Mesenchymal stem cell (in vitro differentiated cells and primary cell): ENCODE measurements around the gene KCNG2.

ENCODE experiments used
- DNase-seq: peaks from one replicate; pipeline ENCODE4 v3.0.0-alpha.2; 2013
- H2AFZ ChIP-seq: one replicate; pipeline ENCODE4 v1.6.1; 2013; ENCODE audit warnings: low read depth, mild to moderate bottlenecking, control low read depth, inconsistent platforms, low read length, moderate library complexity
- H2AK5ac ChIP-seq: 2 replicates; pipeline ENCODE4 v1.6.1; 2013; ENCODE audit warnings: low read length, moderate library complexity, mild to moderate bottlenecking, inconsistent platforms; ENCODE audit not compliant: severe bottlenecking
- H2BK120ac ChIP-seq: one replicate; pipeline ENCODE4 v1.6.1; 2013; ENCODE audit warnings: low read depth, mild to moderate bottlenecking, inconsistent platforms, low read length, moderate library complexity
- H2BK12ac ChIP-seq, 2 experiments: one replicate each; pipeline ENCODE4 v1.6.1; 2013; ENCODE audit warnings: inconsistent platforms in 2 of 2, low read length in 2 of 2, mild to moderate bottlenecking in 2 of 2, moderate library complexity in 2 of 2, control low read depth in 1 of 2
- H2BK15ac ChIP-seq: one replicate; pipeline ENCODE4 v1.6.1; 2013; ENCODE audit warnings: mild to moderate bottlenecking, low read depth, inconsistent platforms; ENCODE audit not compliant: poor library complexity, severe bottlenecking
- H2BK5ac ChIP-seq: 2 replicates; pipeline ENCODE4 v1.6.1; 2013; ENCODE audit warnings: low read depth, mild to moderate bottlenecking, low read length, control low read depth, inconsistent platforms; ENCODE audit not compliant: poor library complexity, severe bottlenecking
- H3K14ac ChIP-seq, 2 experiments: one replicate each; pipeline ENCODE4 v1.6.1; 2013; ENCODE audit warnings: inconsistent platforms in 2 of 2, low read length in 2 of 2, control low read depth in 1 of 2, mild to moderate bottlenecking in 1 of 2, moderate library complexity in 1 of 2
- H3K18ac ChIP-seq, 2 experiments: one replicate each; pipeline ENCODE4 v1.6.1; 2013; ENCODE audit warnings: inconsistent platforms in 2 of 2, low read length in 2 of 2, control low read depth in 1 of 2, low read depth in 1 of 2, mild to moderate bottlenecking in 1 of 2
- H3K23ac ChIP-seq, 2 experiments: one replicate each; pipeline ENCODE4 v1.6.1; 2013; ENCODE audit warnings: inconsistent platforms in 2 of 2, low read length in 2 of 2, mild to moderate bottlenecking in 2 of 2, moderate library complexity in 2 of 2, control low read depth in 1 of 2
- H3K27ac ChIP-seq: 2 replicates; pipeline ENCODE4 v1.5.1; 2013; ENCODE audit warnings: mild to moderate bottlenecking, moderate library complexity, low read length, control low read depth, inconsistent platforms; ENCODE audit not compliant: poor library complexity, severe bottlenecking
- H3K27me3 ChIP-seq, 2 experiments: 2 replicates each; pipeline versions ENCODE4 v1.6.1 to v1.7.0; 2013; ENCODE audit warnings: low read length in 2 of 2, mild to moderate bottlenecking in 2 of 2, moderate library complexity in 2 of 2, control low read depth in 1 of 2, inconsistent platforms in 1 of 2; ENCODE audit not compliant: control insufficient read depth in 1 of 2, insufficient read depth in 1 of 2
- H3K36me3 ChIP-seq, 2 experiments: 2 replicates each; pipeline versions ENCODE4 v1.6.1 to v1.7.0; 2013; ENCODE audit warnings: low read length in 2 of 2, control low read depth in 1 of 2, inconsistent platforms in 1 of 2, low read depth in 1 of 2, mild to moderate bottlenecking in 1 of 2; ENCODE audit not compliant: insufficient read depth in 2 of 2, control insufficient read depth in 1 of 2
- H3K4ac ChIP-seq, 2 experiments: one replicate each; pipeline ENCODE4 v1.6.1; 2013; ENCODE audit warnings: inconsistent platforms in 2 of 2, low read length in 2 of 2, mild to moderate bottlenecking in 2 of 2, moderate library complexity in 2 of 2, control low read depth in 1 of 2, low read depth in 1 of 2
- H3K4me1 ChIP-seq: 2 replicates; pipeline ENCODE4 v1.6.1; 2013; ENCODE audit warnings: low read depth, low read length, control low read depth; ENCODE audit not compliant: control insufficient read depth, insufficient read depth
- H3K4me2 ChIP-seq: 2 replicates; pipeline ENCODE4 v1.6.1; 2013; ENCODE audit warnings: low read length, mild to moderate bottlenecking, inconsistent platforms; ENCODE audit not compliant: poor library complexity, severe bottlenecking
- H3K4me3 ChIP-seq, 2 experiments: 2 replicates each; pipeline versions ENCODE4 v1.5.1 to v1.7.0; 2013; ENCODE audit warnings: low read length in 2 of 2, mild to moderate bottlenecking in 2 of 2, control low read depth in 1 of 2, low read depth in 1 of 2; ENCODE audit not compliant: insufficient read depth in 1 of 2
- H3K79me1 ChIP-seq: replicated peaks from 2 replicates; pipeline ENCODE4 v1.6.1; 2013; ENCODE audit warnings: mild to moderate bottlenecking, control low read depth, low read length, inconsistent platforms; ENCODE audit not compliant: poor library complexity, severe bottlenecking
- H3K9ac ChIP-seq: 2 replicates; pipeline ENCODE4 v1.7.0; 2013; ENCODE audit warnings: mild to moderate bottlenecking, low read length, moderate library complexity
- H3K9me3 ChIP-seq: 2 replicates; pipeline ENCODE4 v1.7.0; 2013; ENCODE audit warnings: mild to moderate bottlenecking, low read length; ENCODE audit not compliant: control insufficient read depth
- H4K8ac ChIP-seq: one replicate; pipeline ENCODE4 v1.6.1; 2013; ENCODE audit warnings: inconsistent platforms, mild to moderate bottlenecking, low read length, moderate library complexity
- H4K91ac ChIP-seq: one replicate; pipeline ENCODE4 v1.6.1; 2013; ENCODE audit warnings: mild to moderate bottlenecking, low read length, inconsistent platforms
- WGBS: methylation state at CpG from one replicate; pipeline ENCODE4 v1.1.7; 2013; ENCODE audit warnings: mixed read lengths; 5-methylcytosine and 5-hydroxymethylcytosine counted together

KCNG2 gene

GRCh38 chr18:79775441-79776221 lies 22.1 kb upstream of the KCNG2 start:
- H2BK120ac ChIP-seq, result no peak overlapping the region
- no peaks in the 10 kb centered on the region for H3K79me1 ChIP-seq
- no peak overlapping the region for H3K4ac ChIP-seq
- peaks cover 0 to 40% of the 10 kb centered on the region in 2 experiments for H3K27me3 ChIP-seq
- WGBS, result 86% methylated on average over 35 of the region's 35 CpGs
- no peak overlapping the region for H2AK5ac ChIP-seq
- H3K9ac ChIP-seq, result no peak overlapping the region
- no peak overlapping the region for H4K91ac ChIP-seq
- no peaks in the 10 kb centered on the region for H3K4me1 ChIP-seq
- H3K23ac ChIP-seq, result no peak overlapping the region
- no peak overlapping the region for H2BK5ac ChIP-seq
- H2BK12ac ChIP-seq, result no peak overlapping the region
- no peak overlapping the region for H3K4me3 ChIP-seq
- H3K14ac ChIP-seq, result no peak overlapping the region
- H3K27ac ChIP-seq, result no peak overlapping the region
- H2BK15ac ChIP-seq, result no peak overlapping the region
- H3K18ac ChIP-seq, result no peak overlapping the region
- no peak overlapping the region for H3K4me2 ChIP-seq
- peaks cover 6% of the 10 kb centered on the region for H3K9me3 ChIP-seq
- DNase-seq, result no peak
- no peak overlapping the region for H4K8ac ChIP-seq
- H2AFZ ChIP-seq, result no peak overlapping the region
- H3K36me3 ChIP-seq, result no peaks in the 10 kb centered on the region

- H3K27me3 ChIP-seq, result peaks cover 0 to 48% of the 10 kb centered on the region in 2 experiments
- H2BK15ac ChIP-seq, result no peak overlapping the region
- H2AK5ac ChIP-seq, result no peak overlapping the region
- H2BK120ac ChIP-seq, result no peak overlapping the region
- no peak overlapping the region for H2AFZ ChIP-seq
- no peak for DNase-seq
- H3K79me1 ChIP-seq, result no peaks in the 10 kb centered on the region
- WGBS, result 82% methylated on average over 2 of the region's 2 CpGs
- no peaks in the 10 kb centered on the region for H3K4me1 ChIP-seq
- H3K18ac ChIP-seq, result no peak overlapping the region
- no peak overlapping the region for H3K4me3 ChIP-seq
- H3K4ac ChIP-seq, result no peak overlapping the region
- no peak overlapping the region for H2BK12ac ChIP-seq
- no peak overlapping the region for H3K4me2 ChIP-seq
- H3K27ac ChIP-seq, result no peak overlapping the region
- no peak overlapping the region for H3K23ac ChIP-seq
- no peak overlapping the region for H4K8ac ChIP-seq
- no peak overlapping the region for H3K9ac ChIP-seq
- H3K14ac ChIP-seq, result no peak overlapping the region
- peaks cover 6% of the 10 kb centered on the region for H3K9me3 ChIP-seq
- no peak overlapping the region for H2BK5ac ChIP-seq
- H4K91ac ChIP-seq, result no peak overlapping the region
- H3K36me3 ChIP-seq, result no peaks in the 10 kb centered on the region
Measured at GRCh38 chr18:79776674-79777073, 21.1 kb upstream of the KCNG2 start.

GRCh38 chr18:79778291-79778791 lies 19.4 kb upstream of the KCNG2 start:
- no peak overlapping the region for H2AK5ac ChIP-seq

GRCh38 chr18:79779021-79779699 lies 18.6 kb upstream of the KCNG2 start:
- H3K9me3 ChIP-seq, result peaks cover 6% of the 10 kb centered on the region
- H3K14ac ChIP-seq, result no peak overlapping the region
- DNase-seq, result no peak
- H2AFZ ChIP-seq, result no peak overlapping the region
- no peak overlapping the region for H3K4me2 ChIP-seq
- H4K8ac ChIP-seq, result no peak overlapping the region
- no peaks in the 10 kb centered on the region for H3K4me1 ChIP-seq
- no peak overlapping the region for H2AK5ac ChIP-seq
- no peak overlapping the region for H3K9ac ChIP-seq
- no peak overlapping the region for H3K4ac ChIP-seq
- no peak overlapping the region for H2BK120ac ChIP-seq
- H3K23ac ChIP-seq, result no peak overlapping the region
- H3K18ac ChIP-seq, result no peak overlapping the region
- H3K4me3 ChIP-seq, result no peak overlapping the region
- no peaks in the 10 kb centered on the region for H3K36me3 ChIP-seq
- H3K27ac ChIP-seq, result no peak overlapping the region
- no peak overlapping the region for H2BK15ac ChIP-seq
- no peak overlapping the region for H2BK5ac ChIP-seq
- 89% methylated on average over 26 of the region's 29 CpGs for WGBS
- H3K27me3 ChIP-seq, result peaks cover 0 to 50% of the 10 kb centered on the region in 2 experiments
- H3K79me1 ChIP-seq, result no peaks in the 10 kb centered on the region
- no peak overlapping the region for H4K91ac ChIP-seq
- H2BK12ac ChIP-seq, result no peak overlapping the region

More at GRCh38 chr18:79778291-79778791, 19.4 kb upstream of the KCNG2 start:
- peaks cover 6% of the 10 kb centered on the region for H3K9me3 ChIP-seq
- H2BK5ac ChIP-seq, result no peak overlapping the region
- H3K27ac ChIP-seq, result no peak overlapping the region
- no peak overlapping the region for H2BK15ac ChIP-seq
- H3K4me2 ChIP-seq, result no peak overlapping the region
- no peak overlapping the region for H4K91ac ChIP-seq
- H3K36me3 ChIP-seq, result no peaks in the 10 kb centered on the region
- no peak overlapping the region for H3K9ac ChIP-seq
- H3K27me3 ChIP-seq, result peaks cover 0 to 48% of the 10 kb centered on the region in 2 experiments
- H4K8ac ChIP-seq, result no peak overlapping the region
- no peak overlapping the region for H3K23ac ChIP-seq
- no peak overlapping the region for H3K4ac ChIP-seq
- no peak overlapping the region for H3K4me3 ChIP-seq
- WGBS, result 81% methylated on average over 24 of the region's 26 CpGs
- H3K4me1 ChIP-seq, result no peaks in the 10 kb centered on the region
- no peaks in the 10 kb centered on the region for H3K79me1 ChIP-seq
- no peak overlapping the region for H2BK12ac ChIP-seq
- no peak overlapping the region for H2BK120ac ChIP-seq
- H3K14ac ChIP-seq, result no peak overlapping the region
- H3K18ac ChIP-seq, result no peak overlapping the region
- DNase-seq, result no peak
- no peak overlapping the region for H2AFZ ChIP-seq
